BLaER1 treated with 17β-estradiol and CSF1 and Interleukin-3, amounts not matched to agents 10 nM and 100 nM (cell line): ENCODE measurements around the gene CXCL3.

Source experiments
- H3K27ac ChIP-seq, 11 experiments: shearing (Covaris generic); formaldehyde crosslinking; 2 replicates each; pipeline ENCODE4 v1.8.1; 2022
- H3K27me3 ChIP-seq, 11 experiments: shearing (Covaris generic); formaldehyde crosslinking; 2 replicates each; pipeline ENCODE4 v1.8.1; 2022
- H3K36me3 ChIP-seq, 11 experiments: shearing (Covaris generic); formaldehyde crosslinking; 2 replicates each; pipeline ENCODE4 v1.8.1; 2022
- H3K4me1 ChIP-seq, 10 experiments: shearing (Covaris generic); formaldehyde crosslinking; 2 replicates each; pipeline ENCODE4 v1.8.1; 2022
- H3K4me2 ChIP-seq, 11 experiments: shearing (Covaris generic); formaldehyde crosslinking; 2 replicates each; pipeline ENCODE4 v1.8.1; 2022
- H3K4me3 ChIP-seq, 10 experiments: shearing (Covaris generic); formaldehyde crosslinking; 2 replicates each; pipeline ENCODE4 v1.8.1; 2022
- H3K9ac ChIP-seq, 11 experiments: shearing (Covaris generic); formaldehyde crosslinking; 2 replicates each; pipeline ENCODE4 v1.8.1; 2022
- H3K9me3 ChIP-seq, 11 experiments: shearing (Covaris generic); formaldehyde crosslinking; replicated peaks in 1 of 11; 2 replicates each; pipeline ENCODE4 v1.8.1; 2022
- H4K20me1 ChIP-seq, 11 experiments: shearing (Covaris generic); formaldehyde crosslinking; 2 replicates each; pipeline ENCODE4 v1.8.1; 2022
- Cebpa-rat ChIP-seq, 11 experiments: shearing (Covaris generic); IDR thresholded peaks; 2 replicates each; pipeline ENCODE4 v1.8.1; 2022

CXCL3 gene

DNA sequence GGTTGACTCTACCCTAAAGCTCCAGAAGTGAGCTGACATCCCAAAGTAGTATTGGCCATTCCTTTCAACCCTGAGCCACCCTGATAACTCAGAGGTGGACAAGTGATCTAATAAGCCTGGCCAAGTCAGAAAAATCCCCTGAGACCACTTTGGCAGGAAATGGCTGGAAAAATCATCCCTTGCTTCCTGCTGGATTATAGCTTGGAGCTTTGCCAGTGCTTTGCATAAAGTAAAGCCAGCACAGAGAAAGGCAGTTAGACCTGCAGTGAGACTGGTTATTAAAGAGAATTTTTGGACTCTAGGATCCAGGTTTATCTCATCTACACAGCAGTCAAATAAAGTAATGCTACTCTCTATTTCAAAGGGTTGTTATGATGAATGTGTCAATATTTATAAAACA is 6.4 kb downstream of the CXCL3 start:
- TF ChIP-seq Cebpa-rat (IDR thresholded peaks at IDR 0.05) = no peak
- peaks cover 0 to 41% (median 0%) of the 10 kb centered on the region in 10 experiments; a peak in 6 of 20 replicates for H3K4me1 ChIP-seq
- peak overlapping the region in 3 of 11 experiments; percentile 27 to 59 (median 53); a peak in 4 of 22 replicates for H3K4me2 ChIP-seq
- H3K27me3 ChIP-seq = no peaks in the 10 kb centered on the region
- H4K20me1 ChIP-seq = no peaks in the 10 kb centered on the region
- H3K27ac ChIP-seq = peak overlapping the region in 4 of 11 experiments; percentile 2 to 86 (median 68); a peak in 6 of 22 replicates
- no peaks in the 10 kb centered on the region; a peak in 1 of 22 replicates for H3K36me3 ChIP-seq
- H3K9me3 ChIP-seq = peaks cover 0 to 21% (median 0%) of the 10 kb centered on the region in 11 experiments; a peak in 4 of 22 replicates
- H3K4me3 ChIP-seq = no peak overlapping the region
- no peak overlapping the region for H3K9ac ChIP-seq

DNA sequence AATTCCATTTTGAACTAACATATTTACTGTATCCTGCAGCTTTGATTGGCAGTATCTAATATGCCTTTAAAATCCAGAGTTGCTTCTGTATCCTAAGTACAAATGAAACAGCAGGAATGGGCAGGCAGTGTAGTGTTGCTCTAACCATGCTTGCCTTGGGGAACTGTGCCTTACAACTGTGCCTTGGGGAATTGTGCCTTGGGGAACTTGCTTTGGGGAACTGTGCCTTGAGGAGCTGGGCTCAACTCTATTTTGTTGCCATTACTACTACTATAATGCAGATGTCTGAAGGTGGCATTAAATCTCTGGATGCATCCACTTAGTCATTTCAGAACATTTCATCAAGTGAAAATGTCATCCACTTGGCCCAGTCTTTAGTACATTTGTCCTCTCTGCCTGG is 6.9 kb downstream of the CXCL3 start:
- no peak overlapping the region for H3K4me3 ChIP-seq
- H3K9me3 ChIP-seq = peaks cover 0 to 26% (median 0%) of the 10 kb centered on the region in 11 experiments; a peak in 4 of 22 replicates
- TF ChIP-seq Cebpa-rat (IDR thresholded peaks at IDR 0.05) = no peak

DNA sequence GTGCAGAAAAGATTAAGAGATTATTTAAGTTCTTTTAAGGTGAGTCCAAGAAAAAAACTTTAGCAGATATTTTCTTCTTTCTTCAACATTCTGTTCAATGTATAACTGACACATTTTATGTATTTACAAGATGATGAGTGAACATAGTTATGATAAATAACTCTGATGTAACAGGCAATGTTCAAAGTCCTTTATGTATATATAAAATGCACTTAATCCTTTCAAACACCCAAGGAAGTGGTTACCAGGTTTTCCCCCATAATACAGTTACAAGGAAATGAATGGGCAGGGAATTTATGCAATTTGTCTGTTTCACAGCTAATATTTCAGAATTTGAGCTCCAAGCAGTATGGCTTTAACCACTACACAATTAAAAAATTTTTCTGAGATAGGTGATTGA is 8.2 kb downstream of the CXCL3 start:
- no peaks in the 10 kb centered on the region for H3K27me3 ChIP-seq
- no peak for TF ChIP-seq Cebpa-rat (IDR thresholded peaks at IDR 0.05)

More for the DNA sequence above, 6.9 kb downstream of the CXCL3 start:
- Histone ChIP-seq H3K36me3 (no peaks in the 10 kb centered on the region; a peak in 1 of 22 replicates), H3K4me2 (peak overlapping the region in 3 of 11 experiments; percentile 27 to 59 (median 53); a peak in 4 of 22 replicates), H3K4me1 (peaks cover 0 to 40% (median 0%) of the 10 kb centered on the region in 10 experiments; a peak in 6 of 20 replicates), H3K27ac (peak overlapping the region in 4 of 11 experiments; percentile 2 to 86 (median 68); a peak in 6 of 22 replicates), H3K27me3 (no peaks in the 10 kb centered on the region), H4K20me1 (no peaks in the 10 kb centered on the region), H3K9ac (no peak overlapping the region)

DNA sequence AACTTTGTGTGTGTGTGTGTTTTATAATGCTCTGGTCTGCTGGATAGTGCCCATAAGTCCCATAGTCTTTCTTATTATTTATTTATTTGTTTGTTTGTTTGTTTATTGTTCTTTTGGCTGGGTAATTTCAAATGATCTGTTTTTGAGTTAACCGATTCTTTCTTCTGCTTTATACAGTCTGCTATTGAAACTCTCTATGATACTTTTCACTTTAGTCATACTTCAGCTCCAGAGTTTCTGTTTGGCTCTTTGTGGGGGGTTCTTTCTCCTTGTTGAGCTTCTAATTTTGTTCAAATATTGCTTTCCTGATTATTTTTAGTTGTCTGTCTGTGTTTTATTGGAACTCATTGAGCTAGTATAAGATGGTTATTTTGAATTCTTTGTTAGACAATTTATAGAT is 10.0 kb downstream of the CXCL3 start:
- Histone ChIP-seq H3K4me2 (no peak overlapping the region), H3K4me3 (no peak overlapping the region), H3K36me3 (no peaks in the 10 kb centered on the region; a peak in 1 of 22 replicates), H3K27me3 (no peaks in the 10 kb centered on the region), H3K9me3 (peaks cover 0 to 44% (median 8%) of the 10 kb centered on the region in 11 experiments; a peak in 14 of 22 replicates), H3K27ac (no peak overlapping the region), H4K20me1 (no peaks in the 10 kb centered on the region), H3K4me1 (peaks cover 0 to 37% (median 0%) of the 10 kb centered on the region in 10 experiments; a peak in 6 of 20 replicates), H3K9ac (no peak overlapping the region)
- TF ChIP-seq Cebpa-rat (IDR thresholded peaks at IDR 0.05) = no peak

More for the DNA sequence above, 8.2 kb downstream of the CXCL3 start:
- H3K27ac ChIP-seq = 0 out of 22 replicates have a peak overlapping the region, but pooled peaks of 1 of the 11 experiments have one; percentile 21
- no peak overlapping the region for H3K9ac ChIP-seq
- peaks cover 0 to 40% (median 0%) of the 10 kb centered on the region in 10 experiments; a peak in 6 of 20 replicates for H3K4me1 ChIP-seq
- no peak overlapping the region for H3K4me3 ChIP-seq
- H3K4me2 ChIP-seq = peak overlapping the region in 2 of 11 experiments; percentile 2 to 53; a peak in 3 of 22 replicates
- no peaks in the 10 kb centered on the region; a peak in 1 of 22 replicates for H3K36me3 ChIP-seq
- no peaks in the 10 kb centered on the region for H4K20me1 ChIP-seq
- H3K9me3 ChIP-seq = peaks cover 0 to 39% (median 8%) of the 10 kb centered on the region in 11 experiments; a peak in 14 of 22 replicates

- Histone ChIP-seq H3K36me3 (no peaks in the 10 kb centered on the region), H3K27ac (no peak overlapping the region), H3K4me3 (no peak overlapping the region), H3K4me2 (no peak overlapping the region), H3K9ac (no peak overlapping the region), H3K27me3 (no peaks in the 10 kb centered on the region), H3K4me1 (peaks cover 0 to 40% (median 0%) of the 10 kb centered on the region in 10 experiments; a peak in 8 of 20 replicates), H3K9me3 (peaks cover 0 to 47% (median 8%) of the 10 kb centered on the region in 11 experiments; a peak in 14 of 22 replicates), H4K20me1 (no peaks in the 10 kb centered on the region)
- no peak for TF ChIP-seq Cebpa-rat (IDR thresholded peaks at IDR 0.05)
Observed at GRCh38 chr4:74023709-74024108, 14.8 kb downstream of the CXCL3 start.

DNA sequence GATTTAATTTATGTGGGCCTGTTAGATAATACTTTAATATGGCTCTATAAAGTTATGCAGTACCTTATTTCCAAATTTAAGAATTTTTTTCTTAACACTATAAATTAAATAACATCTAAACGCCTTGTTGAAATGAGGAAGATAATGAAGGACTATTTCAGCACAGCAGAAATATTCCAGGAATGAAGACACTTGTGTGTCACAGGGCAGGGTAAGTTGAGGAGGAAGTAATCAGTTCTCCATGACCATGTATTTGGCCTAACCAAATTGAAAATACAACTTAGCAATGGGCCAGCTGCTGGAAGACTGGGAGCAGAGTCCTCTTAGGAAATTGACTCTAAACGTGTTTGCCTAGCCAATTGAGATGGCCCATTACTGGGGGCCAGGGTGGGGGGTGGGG is 16.9 kb downstream of the CXCL3 start:
- Histone ChIP-seq H4K20me1 (no peaks in the 10 kb centered on the region), H3K4me2 (peak overlapping the region in 3 of 11 experiments; percentile 11 to 25 (median 16); a peak in 4 of 22 replicates), H3K4me3 (no peak overlapping the region), H3K9me3 (peaks cover 0 to 29% (median 8%) of the 10 kb centered on the region in 11 experiments; a peak in 14 of 22 replicates), H3K36me3 (no peaks in the 10 kb centered on the region), H3K4me1 (peaks cover 0 to 61% (median 0%) of the 10 kb centered on the region in 10 experiments; a peak in 9 of 20 replicates), H3K9ac (peak overlapping the region in 1 of 11 experiments; percentile 26; a peak in 1 of 22 replicates), H3K27me3 (no peaks in the 10 kb centered on the region), H3K27ac (peak overlapping the region in 3 of 11 experiments; percentile 51 to 82 (median 66); a peak in 7 of 22 replicates)
- TF ChIP-seq Cebpa-rat (IDR thresholded peaks at IDR 0.05) = no peak

- H3K4me2 ChIP-seq = peak overlapping the region in 4 of 11 experiments; percentile 8 to 61 (median 38); a peak in 6 of 22 replicates
- no peaks in the 10 kb centered on the region for H3K27me3 ChIP-seq
- peak overlapping the region in 5 of 11 experiments; percentile 12 to 96 (median 86); a peak in 9 of 22 replicates for H3K27ac ChIP-seq
- H3K36me3 ChIP-seq = no peaks in the 10 kb centered on the region
- H3K4me3 ChIP-seq = no peak overlapping the region
- H3K4me1 ChIP-seq = peaks cover 0 to 85% (median 6%) of the 10 kb centered on the region in 10 experiments; a peak in 10 of 20 replicates
- H3K9ac ChIP-seq = peak overlapping the region in 4 of 11 experiments; percentile 46 to 79 (median 70); a peak in 7 of 22 replicates
- H4K20me1 ChIP-seq = no peaks in the 10 kb centered on the region
- peaks cover 0 to 11% (median 0%) of the 10 kb centered on the region in 11 experiments; a peak in 2 of 22 replicates for H3K9me3 ChIP-seq
- no peak for TF ChIP-seq Cebpa-rat (IDR thresholded peaks at IDR 0.05)
Observed at GRCh38 chr4:74018771-74019170, 19.7 kb downstream of the CXCL3 start.

DNA sequence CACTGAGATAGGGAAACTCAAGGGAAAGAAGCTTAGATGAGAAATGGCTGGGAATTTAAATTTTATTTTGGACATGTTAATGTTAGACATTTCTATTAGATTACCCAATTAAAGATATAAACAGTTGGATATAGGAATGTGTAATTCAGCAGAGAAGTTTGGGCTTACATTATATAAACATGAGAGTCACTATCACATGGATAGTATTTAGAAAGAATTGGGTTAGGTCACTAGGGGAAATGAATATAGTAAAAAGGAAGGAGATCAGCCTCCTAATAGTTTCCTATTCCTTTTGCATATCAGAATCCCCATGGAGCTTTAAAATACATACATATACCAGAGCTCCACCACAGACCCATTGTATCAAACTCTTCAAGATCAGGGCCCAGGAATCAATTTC is 20.4 kb downstream of the CXCL3 start:
- Histone ChIP-seq H3K4me3 (no peak overlapping the region), H3K4me2 (peak overlapping the region in 4 of 11 experiments; percentile 8 to 61 (median 38); a peak in 7 of 22 replicates), H3K9me3 (peaks cover 0 to 11% (median 0%) of the 10 kb centered on the region in 11 experiments; a peak in 2 of 22 replicates), H3K27me3 (no peaks in the 10 kb centered on the region), H4K20me1 (no peaks in the 10 kb centered on the region), H3K27ac (peak overlapping the region in 4 of 11 experiments; percentile 78 to 96 (median 90); a peak in 8 of 22 replicates), H3K36me3 (no peaks in the 10 kb centered on the region), H3K9ac (peak overlapping the region in 3 of 11 experiments; percentile 64 to 79 (median 75); a peak in 7 of 22 replicates), H3K4me1 (peaks cover 0 to 91% (median 6%) of the 10 kb centered on the region in 10 experiments; a peak in 10 of 20 replicates)
- TF ChIP-seq Cebpa-rat (IDR thresholded peaks at IDR 0.05) = no peak

- Histone ChIP-seq H3K4me1 (peaks cover 0 to 89% (median 6%) of the 10 kb centered on the region in 10 experiments; a peak in 10 of 20 replicates), H4K20me1 (no peaks in the 10 kb centered on the region), H3K4me2 (peak overlapping the region in 4 of 11 experiments; percentile 21 to 60 (median 47); a peak in 6 of 22 replicates), H3K9ac (peak overlapping the region in 4 of 11 experiments; percentile 45 to 79 (median 60); a peak in 7 of 22 replicates), H3K4me3 (no peak overlapping the region), H3K36me3 (no peaks in the 10 kb centered on the region), H3K27me3 (no peaks in the 10 kb centered on the region), H3K9me3 (no peaks in the 10 kb centered on the region), H3K27ac (peak overlapping the region in 6 of 11 experiments; percentile 50 to 96 (median 82); a peak in 12 of 22 replicates)
- no peak for TF ChIP-seq Cebpa-rat (IDR thresholded peaks at IDR 0.05)
Observed at GRCh38 chr4:74016068-74016467, 22.4 kb downstream of the CXCL3 start.
